Measurements from ENCODE around the gene CAMK2B.

DNA sequence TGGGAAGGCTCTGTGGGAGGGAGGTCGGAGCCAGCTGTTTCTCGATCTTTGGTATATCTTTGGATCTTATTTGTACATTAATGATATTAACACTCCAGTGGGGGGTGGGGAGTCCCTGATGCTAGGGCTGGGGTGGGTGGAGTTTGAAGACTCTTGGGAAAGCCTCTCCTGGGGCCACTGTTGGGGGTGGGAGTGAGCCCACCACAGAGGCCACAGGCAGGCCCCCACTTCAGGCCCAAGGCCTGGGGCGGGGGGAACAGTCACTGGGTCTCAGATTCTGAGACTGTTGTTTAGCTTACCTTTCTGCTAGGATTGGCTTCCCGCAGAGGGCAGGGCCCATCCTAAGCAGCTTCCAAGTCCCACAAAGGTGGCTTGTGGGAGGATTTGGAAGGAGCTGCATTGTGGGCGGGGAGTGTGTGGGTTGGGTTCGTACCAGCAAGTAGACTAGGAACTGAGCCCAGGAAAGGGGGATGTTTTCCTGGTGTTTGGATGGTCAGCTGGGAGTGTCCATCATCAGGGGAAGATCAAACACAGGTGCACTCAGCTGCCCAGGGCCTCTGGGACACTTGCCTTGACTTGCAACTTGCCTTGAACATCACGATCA, 112.7 kb downstream of the CAMK2B start:
- TF ChIP-seq, protein P1, sequence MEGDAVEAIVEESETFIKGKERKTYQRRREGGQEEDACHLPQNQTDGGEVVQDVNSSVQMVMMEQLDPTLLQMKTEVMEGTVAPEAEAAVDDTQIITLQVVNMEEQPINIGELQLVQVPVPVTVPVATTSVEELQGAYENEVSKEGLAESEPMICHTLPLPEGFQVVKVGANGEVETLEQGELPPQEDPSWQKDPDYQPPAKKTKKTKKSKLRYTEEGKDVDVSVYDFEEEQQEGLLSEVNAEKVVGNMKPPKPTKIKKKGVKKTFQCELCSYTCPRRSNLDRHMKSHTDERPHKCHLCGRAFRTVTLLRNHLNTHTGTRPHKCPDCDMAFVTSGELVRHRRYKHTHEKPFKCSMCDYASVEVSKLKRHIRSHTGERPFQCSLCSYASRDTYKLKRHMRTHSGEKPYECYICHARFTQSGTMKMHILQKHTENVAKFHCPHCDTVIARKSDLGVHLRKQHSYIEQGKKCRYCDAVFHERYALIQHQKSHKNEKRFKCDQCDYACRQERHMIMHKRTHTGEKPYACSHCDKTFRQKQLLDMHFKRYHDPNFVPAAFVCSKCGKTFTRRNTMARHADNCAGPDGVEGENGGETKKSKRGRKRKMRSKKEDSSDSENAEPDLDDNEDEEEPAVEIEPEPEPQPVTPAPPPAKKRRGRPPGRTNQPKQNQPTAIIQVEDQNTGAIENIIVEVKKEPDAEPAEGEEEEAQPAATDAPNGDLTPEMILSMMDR (IDR thresholded peaks at IDR 0.05): no peak
- no peak for TF ChIP-seq POLR2A (IDR thresholded peaks at IDR 0.05)

All from thyroid gland (tissue), 4 donors.